H1 (cell line): ENCODE data around the gene TAF3. TPM values are rescaled to one million over a fixed set of nuclear protein-coding genes. Genes with fewer than 3 reads are reported as not detected.

Experiments used
- CTCF ChIA-PET: fragments of 300-600 bp; sonication (Branson Sonifier 250); formaldehyde crosslinking; loops from one replicate; lab custom pipeline; 2021; ENCODE audit not compliant: partially characterized antibody; lab: Charles Lee
- POLR2A ChIA-PET: fragments of 300-600 bp; sonication (Branson Sonifier 250); formaldehyde crosslinking; loops from one replicate; lab custom pipeline; 2021; ENCODE audit warnings: inconsistent platforms; ENCODE audit not compliant: partially characterized antibody; lab: Charles Lee
- DNase-seq, 2 experiments: peaks; one replicate each; pipeline versions ENCODE4 v3.0.0 to v3.0.0-alpha.2; 2010 to 2022; ENCODE audit warnings: low spot score in 2 of 2, low read depth in 1 of 2, mixed read lengths in 1 of 2
- FAIRE-seq: peaks from 2 replicates; lab custom pipeline; 2011; peaks lifted over from hg19 to GRCh38; lab: Jason Lieb, UNC
- H2AFZ ChIP-seq: 2 replicates; pipeline ENCODE4 v1.8.1; 2012; ENCODE audit warnings: low read length, inconsistent platforms
- H2AK5ac ChIP-seq: 2 replicates; pipeline ENCODE4 v1.6.1; 2013; ENCODE audit warnings: low read depth, low read length
- H2BK120ac ChIP-seq: replicated peaks from 2 replicates; pipeline ENCODE3; 2013; ENCODE audit warnings: low read depth, low read length, inconsistent platforms
- H2BK12ac ChIP-seq: 2 replicates; pipeline ENCODE4 v1.6.1; 2013; ENCODE audit warnings: low read depth, low read length
- H2BK15ac ChIP-seq: 2 replicates; pipeline ENCODE4 v1.6.1; 2013; ENCODE audit warnings: low read length
- H2BK20ac ChIP-seq: 2 replicates; pipeline ENCODE4 v1.6.1; 2013; ENCODE audit warnings: low read length
- H2BK5ac ChIP-seq: 2 replicates; pipeline ENCODE4 v1.6.1; 2013; ENCODE audit warnings: low read depth, low read length
- H3K14ac ChIP-seq: 2 replicates; pipeline ENCODE4 v1.6.1; 2013; ENCODE audit warnings: inconsistent platforms; ENCODE audit not compliant: insufficient read length
- H3K18ac ChIP-seq: 2 replicates; pipeline ENCODE4 v1.6.1; 2013; ENCODE audit warnings: low read length; ENCODE audit errors: extremely low read depth
- H3K23ac ChIP-seq: 2 replicates; pipeline ENCODE4 v1.6.1; 2013; ENCODE audit warnings: inconsistent platforms; ENCODE audit not compliant: insufficient read length
- H3K23me2 ChIP-seq: 2 replicates; pipeline ENCODE4 v1.6.1; 2013; ENCODE audit warnings: low read depth, low read length
- H3K27ac ChIP-seq: 2 replicates; pipeline ENCODE4 v1.6.1; 2011; ENCODE audit warnings: low read depth, low read length, inconsistent platforms
- H3K27me3 ChIP-seq, 4 experiments: replicated peaks in 1 of 4; 1 replicate in 1 of 4; 2 replicates in 3 of 4; pipeline versions ENCODE4 v1.6.1 to v1.8.1; 2011 to 2013; ENCODE audit warnings: low read length in 3 of 4, mild to moderate bottlenecking in 3 of 4, inconsistent platforms in 2 of 4, mixed read lengths in 2 of 4, moderate library complexity in 1 of 4; ENCODE audit not compliant: control insufficient read depth in 3 of 4, insufficient read depth in 3 of 4; ENCODE audit errors: extremely low read depth in 1 of 4
- H3K36me3 ChIP-seq, 4 experiments: 2 replicates each; pipeline versions ENCODE4 v1.6.1 to v1.8.1; 2011 to 2013; ENCODE audit warnings: mild to moderate bottlenecking in 4 of 4, low read length in 3 of 4, moderate library complexity in 2 of 4, control low read depth in 1 of 4, inconsistent platforms in 1 of 4; ENCODE audit not compliant: insufficient read depth in 4 of 4, control insufficient read depth in 2 of 4
- H3K4ac ChIP-seq: replicated peaks from 2 replicates; pipeline ENCODE3; 2013; ENCODE audit warnings: low read length, low read depth, mixed read lengths, inconsistent platforms; ENCODE audit not compliant: insufficient read length
- H3K4me1 ChIP-seq, 4 experiments: replicated peaks in 1 of 4; 1 replicate in 1 of 4; 2 replicates in 3 of 4; pipeline versions ENCODE4 v1.6.1 to v1.8.1; 2011 to 2013; ENCODE audit warnings: low read length in 3 of 4, inconsistent platforms in 2 of 4, mixed read lengths in 1 of 4; ENCODE audit not compliant: insufficient read depth in 4 of 4, control insufficient read depth in 3 of 4
- H3K4me2 ChIP-seq, 2 experiments: 2 replicates each; pipeline versions ENCODE4 v1.6.1 to v1.8.1; 2011 to 2013; ENCODE audit warnings: low read depth in 2 of 2, low read length in 2 of 2, control low read depth in 1 of 2, inconsistent platforms in 1 of 2, mild to moderate bottlenecking in 1 of 2; ENCODE audit not compliant: insufficient read depth in 1 of 2
- H3K4me3 ChIP-seq, 4 experiments: fragments of 200-600, 300-600 bp in 1 of 4; sonication (generic), shearing (Covaris generic), sonication (Bioruptor Twin) in 1 of 4; 2 replicates each; pipeline versions ENCODE4 v1.5.1 to v1.8.1; 2011 to 2016; ENCODE audit warnings: low read length in 4 of 4, low read depth in 3 of 4, control low read depth in 2 of 4, inconsistent platforms in 2 of 4, mild to moderate bottlenecking in 2 of 4, mixed read lengths in 1 of 4, moderate library complexity in 1 of 4; ENCODE audit not compliant: insufficient read depth in 2 of 4; ENCODE audit errors: extremely low read depth in 1 of 4
- H3K56ac ChIP-seq: replicated peaks from 2 replicates; pipeline ENCODE3; 2013; ENCODE audit warnings: low read depth, mild to moderate bottlenecking, mixed read lengths, low read length, inconsistent platforms; ENCODE audit not compliant: insufficient read length
- H3K79me1 ChIP-seq: 2 replicates; pipeline ENCODE4 v1.6.1; 2013; ENCODE audit warnings: low read depth, low read length, control low read depth
- H3K79me2 ChIP-seq, 2 experiments: 2 replicates each; pipeline versions ENCODE4 v1.6.1 to v1.8.1; 2012 to 2013; ENCODE audit warnings: low read length in 2 of 2, mild to moderate bottlenecking in 2 of 2, inconsistent platforms in 1 of 2; ENCODE audit not compliant: insufficient read depth in 2 of 2, control insufficient read depth in 1 of 2
- H3K9ac ChIP-seq, 4 experiments: replicated peaks in 1 of 4; 1 replicate in 1 of 4; 2 replicates in 3 of 4; pipeline versions ENCODE4 v1.6.1 to v1.8.1; 2011 to 2013; ENCODE audit warnings: low read depth in 3 of 4, low read length in 3 of 4, control low read depth in 2 of 4, mild to moderate bottlenecking in 2 of 4, moderate library complexity in 2 of 4, inconsistent platforms in 1 of 4; ENCODE audit errors: extremely low read depth in 1 of 4
- H3K9me3 ChIP-seq, 2 experiments: 2 replicates each; pipeline versions ENCODE4 v1.6.1 to v1.8.1; 2012 to 2013; ENCODE audit warnings: mild to moderate bottlenecking in 2 of 2, moderate library complexity in 2 of 2, control low read depth in 1 of 2, inconsistent platforms in 1 of 2, low read depth in 1 of 2, low read length in 1 of 2, mixed read lengths in 1 of 2; ENCODE audit not compliant: insufficient read depth in 2 of 2
- H4K20me1 ChIP-seq, 2 experiments: replicated peaks in 1 of 2; 2 replicates each; pipeline versions ENCODE3 to v1.8.1; 2011 to 2013; ENCODE audit warnings: inconsistent platforms in 2 of 2, low read length in 2 of 2, mild to moderate bottlenecking in 1 of 2; ENCODE audit not compliant: insufficient read depth in 2 of 2, control insufficient read depth in 1 of 2
- H4K5ac ChIP-seq: 2 replicates; pipeline ENCODE4 v1.6.1; 2013; ENCODE audit warnings: low read length, low read depth, mixed read lengths, inconsistent platforms; ENCODE audit not compliant: insufficient read length
- H4K8ac ChIP-seq: 2 replicates; pipeline ENCODE4 v1.8.0; 2013; ENCODE audit warnings: mild to moderate bottlenecking, moderate library complexity, low read length, inconsistent platforms; ENCODE audit not compliant: insufficient read depth; ENCODE audit errors: extremely low read depth
- H4K91ac ChIP-seq: replicated peaks from 2 replicates; pipeline ENCODE3; 2013; ENCODE audit warnings: low read length, mixed read lengths, inconsistent platforms; ENCODE audit not compliant: insufficient read length
- BACH1 ChIP-seq: IDR thresholded peaks from 2 replicates; pipeline ENCODE4 v1.6.1; 2012; ENCODE audit warnings: low read length, improper control_type of control experiment
- BCL11A ChIP-seq, 2 experiments: IDR thresholded peaks; one replicate each; pipeline ENCODE4 v1.6.1; 2011; ENCODE audit warnings: low read depth in 2 of 2, low read length in 2 of 2, mild to moderate bottlenecking in 2 of 2
- CTBP2 ChIP-seq: IDR thresholded peaks from 2 replicates; pipeline ENCODE4 v1.7.0; 2011; ENCODE audit warnings: borderline replicate concordance, mild to moderate bottlenecking, moderate library complexity, mixed read lengths, low read length; ENCODE audit not compliant: insufficient read depth, insufficient read length
- EGR1 ChIP-seq: IDR thresholded peaks from 2 replicates; pipeline ENCODE4 v1.6.1; 2011; ENCODE audit warnings: low read depth, low read length, borderline replicate concordance
- EP300 ChIP-seq, 2 experiments: IDR thresholded peaks; 1 replicate in 1 of 2; 2 replicates in 1 of 2; pipeline ENCODE4 v1.6.1; 2011 to 2012; ENCODE audit warnings: low read depth in 2 of 2, low read length in 2 of 2, mild to moderate bottlenecking in 2 of 2, borderline replicate concordance in 1 of 2, inconsistent platforms in 1 of 2, moderate library complexity in 1 of 2
- PHF8 ChIP-seq: fragments of 200-600 bp; sonication (generic); conservative IDR thresholded peaks from 2 replicates; pipeline ENCODE4 v1.7.1; 2012; ENCODE audit warnings: low read depth, mild to moderate bottlenecking, inconsistent platforms, low read length, moderate library complexity
- SP2 ChIP-seq: IDR thresholded peaks from 2 replicates; pipeline ENCODE4 v1.6.1; 2012; ENCODE audit warnings: mild to moderate bottlenecking, low read length, inconsistent platforms
- ZNF274 ChIP-seq: IDR thresholded peaks from 2 replicates; pipeline ENCODE4 v1.7.0; 2012; ENCODE audit warnings: low read length, borderline replicate concordance; ENCODE audit errors: extremely low read depth
- WGBS, 2 experiments: shearing (Covaris generic) in 1 of 2; methylation state at CpG; one replicate each; pipeline versions ENCODE4 v1.1.6 to v1.1.7; 2013 to 2015; ENCODE audit warnings: low lambda C conversion rate in 2 of 2, mixed read lengths in 2 of 2, inconsistent platforms in 1 of 2, low coverage in 1 of 2, missing lambda C conversion rate in 1 of 2; ENCODE audit not compliant: insufficient replicate concordance in 2 of 2, insufficient coverage in 1 of 2, insufficient read length in 1 of 2; ENCODE audit errors: extremely low coverage in 1 of 2, missing lambda C conversion rate in 1 of 2; 5-methylcytosine and 5-hydroxymethylcytosine counted together
- polyA plus RNA-seq, 7 experiments: library from polyadenylated mRNA; depleted of rRNA in 3 of 7; stranded (reverse) in 5 of 7; unstranded in 2 of 7; fragments of >200 nt in 5 of 7; fragments of 200-250 nt in 2 of 7; gene quantifications; 1 replicate in 5 of 7; 2 replicates in 1 of 7; 4 replicates in 1 of 7; pipeline versions ENCODE4 v1.2.1 to v1.2.3, GENCODE V29; 2011 to 2013; ENCODE audit warnings: missing spikeins in 2 of 7, mixed read lengths in 2 of 7
- total RNA-seq: library from RNA; stranded (reverse); fragmentation: NEBNext Ultra II Directional; extraction: Animal tissue kit (Norgen Biotek cat#: 25700); gene quantifications from 2 replicates; pipeline ENCODE4 v1.2.1, GENCODE V29; 2021
- TF ChIP-seq, protein P1 (sequence below): IDR thresholded peaks from 2 replicates; pipeline ENCODE4 v1.6.1; 2011; ENCODE audit warnings: low read length, improper control_type of control experiment

The TAF3 gene
- total and polyA plus RNA-seq, 2 of the 8 experiments (the other 6 are each of a cell fraction or from before 2014, with no cell fraction given) = 1.5 to 11.2 TPM

DNA sequence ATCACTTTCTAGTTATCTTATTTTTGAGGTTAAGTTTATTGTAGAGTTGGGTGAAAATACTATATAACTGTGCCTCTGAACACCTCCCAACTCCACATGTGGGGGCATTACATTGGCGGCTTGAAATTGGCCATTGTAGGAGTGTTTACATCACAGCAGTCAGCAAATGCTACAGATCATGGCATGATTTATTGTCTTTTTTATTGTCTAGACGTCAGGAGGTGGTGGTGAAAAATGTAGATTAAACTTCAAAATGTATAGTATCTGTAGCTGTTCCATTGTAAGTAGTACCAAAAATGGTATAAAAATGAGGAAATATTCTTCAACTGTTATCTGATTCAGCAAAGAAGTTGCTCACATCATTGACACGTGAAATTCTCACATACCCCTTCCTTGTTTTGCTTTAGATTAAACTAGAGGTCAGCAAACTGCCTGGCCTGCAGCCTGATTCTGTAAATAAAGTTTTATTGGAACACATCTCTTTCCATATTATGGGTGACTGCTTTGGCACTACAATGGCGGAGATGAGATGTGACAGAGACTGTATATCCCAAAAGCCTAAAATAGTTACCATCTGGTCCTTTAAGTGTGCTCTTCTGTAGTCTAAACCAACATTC, 35.0 kb downstream of the TAF3 start:
- CTCF ChIA-PET = interaction anchor here (0.6 to 1.0 kb wide), 2 partner anchors 33 to 574 kb away, joined by 3 read pairs; no protein-coding TSS in a partner anchor
- no peak overlapping the region for H3K4ac ChIP-seq
- H3K56ac ChIP-seq = no peak overlapping the region
- no peak overlapping the region for H3K4me2 ChIP-seq
- no peak overlapping the region for H2BK20ac ChIP-seq
- H2BK120ac ChIP-seq = no peak overlapping the region
- H4K5ac ChIP-seq = no peak overlapping the region
- H3K36me3 ChIP-seq = no peaks in the 10 kb centered on the region
- H3K4me3 ChIP-seq = no peak overlapping the region
- TF ChIP-seq, protein P1, sequence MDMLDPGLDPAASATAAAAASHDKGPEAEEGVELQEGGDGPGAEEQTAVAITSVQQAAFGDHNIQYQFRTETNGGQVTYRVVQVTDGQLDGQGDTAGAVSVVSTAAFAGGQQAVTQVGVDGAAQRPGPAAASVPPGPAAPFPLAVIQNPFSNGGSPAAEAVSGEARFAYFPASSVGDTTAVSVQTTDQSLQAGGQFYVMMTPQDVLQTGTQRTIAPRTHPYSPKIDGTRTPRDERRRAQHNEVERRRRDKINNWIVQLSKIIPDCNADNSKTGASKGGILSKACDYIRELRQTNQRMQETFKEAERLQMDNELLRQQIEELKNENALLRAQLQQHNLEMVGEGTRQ = no peak
- TF ChIP-seq BCL11A (IDR thresholded peaks at IDR 0.05; ENCODE audit: low read depth in 2 of 2, low read length in 2 of 2) (no peak), BACH1 (no peak), PHF8 (no peak), CTBP2 (no peak), SP2 (no peak), EGR1 (no peak), ZNF274 (no peak), EP300 (IDR thresholded peaks at IDR 0.05; ENCODE audit: borderline replicate concordance in 1 of 2, low read depth in 2 of 2, low read length in 2 of 2) (no peak)
- no peak overlapping the region for H3K27ac ChIP-seq
- peaks cover 0 to 8% of the 10 kb centered on the region in 2 experiments; a peak in 1 of 4 replicates for H3K79me2 ChIP-seq
- H4K20me1 ChIP-seq = peaks cover 0 to 2% of the 10 kb centered on the region in 2 experiments
- H2BK12ac ChIP-seq = no peak overlapping the region
- H2BK5ac ChIP-seq = no peak overlapping the region
- no peaks in the 10 kb centered on the region; the same call in 1 of the 2 replicates for H3K79me1 ChIP-seq
- DNase-seq (no peak), FAIRE-seq (no peak)
- no peaks in the 10 kb centered on the region for H3K27me3 ChIP-seq
- H4K91ac ChIP-seq = no peak overlapping the region
- no peaks in the 10 kb centered on the region for H3K9me3 ChIP-seq
- no peaks in the 10 kb centered on the region for H3K23me2 ChIP-seq
- no peak overlapping the region for H3K9ac ChIP-seq
- no peak overlapping the region for H2AFZ ChIP-seq
- POLR2A ChIA-PET = no interaction called here
- H4K8ac ChIP-seq = no peak overlapping the region
- peaks cover 0 to 4% (median 0%) of the 10 kb centered on the region in 4 experiments; a peak in 2 of 7 replicates for H3K4me1 ChIP-seq
- no peak overlapping the region for H3K23ac ChIP-seq
- H2AK5ac ChIP-seq = no peak overlapping the region
- no peak overlapping the region for H3K18ac ChIP-seq
- 89% methylated on average over 4 of the region's 4 CpGs; no CpG with 5 or more reads in 1 of the 2 experiments for WGBS, 2 experiments
- no peak overlapping the region for H2BK15ac ChIP-seq
- H3K14ac ChIP-seq = no peak overlapping the region
